Kidney (tissue), 14 donors: Measurements from ENCODE around the gene CEBPA. TPM values are rescaled to one million over a fixed set of nuclear protein-coding genes. Genes with fewer than 3 reads are reported as not detected.

Experiments
- DNase-seq, 5 donors: peaks; one replicate each; pipeline ENCODE4 v3.0.0-alpha.2; 2013 to 2020
- FAIRE-seq: peaks from 2 replicates; lab custom pipeline; 2012; peaks lifted over from hg19 to GRCh38; lab: Jason Lieb, UNC
- H3K27ac ChIP-seq, 2 donors: one replicate each; pipeline ENCODE4 v1.7.0; 2013; ENCODE audit warnings: low read depth in 2 of 2, low read length in 2 of 2, inconsistent platforms in 1 of 2
- H3K27me3 ChIP-seq: one replicate; pipeline ENCODE4 v1.7.1; 2013; ENCODE audit warnings: low read length, inconsistent platforms; ENCODE audit not compliant: control insufficient read depth, insufficient read depth
- H3K36me3 ChIP-seq, 3 donors: one replicate each; pipeline versions ENCODE4 v1.7.0 to v1.7.1; 2013; ENCODE audit warnings: low read length in 3 of 3, control low read depth in 1 of 3, inconsistent platforms in 1 of 3; ENCODE audit not compliant: insufficient read depth in 3 of 3, control insufficient read depth in 2 of 3
- H3K4me1 ChIP-seq, 3 donors: one replicate each; pipeline versions ENCODE4 v1.7.0 to v1.7.1; 2013; ENCODE audit warnings: low read length in 3 of 3, inconsistent platforms in 1 of 3, low read depth in 1 of 3; ENCODE audit not compliant: control insufficient read depth in 2 of 3, insufficient read depth in 2 of 3
- H3K4me3 ChIP-seq, 3 donors: one replicate each; pipeline versions ENCODE4 v1.7.0 to v1.8.1; 2013; ENCODE audit warnings: low read length in 3 of 3, control low read depth in 1 of 3, inconsistent platforms in 1 of 3
- H3K9ac ChIP-seq, 3 donors: one replicate each; pipeline versions ENCODE4 v1.7.0 to v1.7.1; 2013; ENCODE audit warnings: low read length in 3 of 3, control low read depth in 1 of 3, inconsistent platforms in 1 of 3
- H3K9me3 ChIP-seq, 3 donors: one replicate each; pipeline versions ENCODE4 v1.7.0 to v1.7.1; 2013; ENCODE audit warnings: low read length in 3 of 3, control low read depth in 1 of 3, inconsistent platforms in 1 of 3; ENCODE audit not compliant: control insufficient read depth in 2 of 3, insufficient read depth in 1 of 3
- CTCF ChIP-seq: IDR thresholded peaks from 3 replicates; pipeline ENCODE4 v1.5.1; 2012; ENCODE audit warnings: mild to moderate bottlenecking, moderate library complexity, borderline replicate concordance; ENCODE audit not compliant: insufficient read depth; ENCODE audit errors: extremely low read depth
- intact Hi-C: fragments of 100-400 bp; cut with DNase I; formaldehyde crosslinking; loops from one replicate; pipeline ENCODE4 v1.11.1; 2022
- polyA plus RNA-seq: library from polyadenylated mRNA; stranded (reverse); fragments of 350-450 nt; fragmentation: Illumina TruSeq; extraction: RNeasy Lipid Tissue Mini Kit (QIAGEN cat#74804); gene quantifications from one replicate; pipeline ENCODE4 v1.2.3, GENCODE V29; 2014; ENCODE audit warnings: low read depth, low replicate concordance; ENCODE audit not compliant: insufficient read depth
- total RNA-seq: library from RNA; stranded (reverse); fragmentation: NEBNext Ultra II Directional; extraction: Animal tissue kit (Norgen Biotek cat#: 25700); gene quantifications from one replicate; pipeline ENCODE4 v1.2.1, GENCODE V29; 2021
- donor health status: control.
- donor health status: control.
- donor health status: control.
- donor health status: control.
- donor health status: control.
- donor health status: DM: yes; HTN: yes; CAD: no.
- donor health status: Normal renal cell carcinoma (clear cell type).

Gene CEBPA
- total and polyA plus RNA-seq, 2 donors from 2014 or later = 6.6 to 7.1 TPM

GRCh38 chr19:33271246-33272021 lies 30.9 kb downstream of the CEBPA start:
- peaks cover 0 to 3% (median 0%) of the 10 kb centered on the region in 3 donors for H3K4me1 ChIP-seq
- intact Hi-C loops = no loop called here
- H3K36me3 ChIP-seq = no peaks in the 10 kb centered on the region
- no peaks in the 10 kb centered on the region for H3K9me3 ChIP-seq
- no peaks in the 10 kb centered on the region for H3K27me3 ChIP-seq
- TF ChIP-seq CTCF = no peak
- DNase-seq (peak in 1 of 5 donors; percentile 56), FAIRE-seq (no peak)
- no peak overlapping the region for H3K9ac ChIP-seq
- no peak overlapping the region for H3K27ac ChIP-seq
- no peak overlapping the region for H3K4me3 ChIP-seq

- FAIRE-seq (no peak), DNase-seq (no peak)
- Histone ChIP-seq H3K36me3 (no peaks in the 10 kb centered on the region), H3K9me3 (no peaks in the 10 kb centered on the region), H3K4me3 (no peak overlapping the region), H3K9ac (no peak overlapping the region), H3K4me1 (no peaks in the 10 kb centered on the region), H3K27ac (no peak overlapping the region), H3K27me3 (no peaks in the 10 kb centered on the region)
- intact Hi-C loops = no loop called here
- no peak for TF ChIP-seq CTCF
Observed at GRCh38 chr19:33270769-33271168, 31.6 kb downstream of the CEBPA start.

GRCh38 chr19:33269016-33269415 lies 33.3 kb downstream of the CEBPA start:
- Histone ChIP-seq H3K27ac (no peak overlapping the region), H3K27me3 (no peaks in the 10 kb centered on the region), H3K4me3 (no peak overlapping the region), H3K36me3 (no peaks in the 10 kb centered on the region), H3K9me3 (no peaks in the 10 kb centered on the region), H3K4me1 (no peaks in the 10 kb centered on the region), H3K9ac (no peak overlapping the region)
- FAIRE-seq = no peak
- DNase-seq = peak in 1 of 5 donors; percentile 36
- intact Hi-C loops = no loop called here
- no peak for TF ChIP-seq CTCF
